BE2C (cell line): Measurements from ENCODE around the gene ADTRP.

Source experiments
- DNase-seq: peaks from one replicate; pipeline ENCODE4 v3.0.0-alpha.2; 2020
- H3K27me3 ChIP-seq: fragments of 250-450 bp; sonication (Bioruptor Pico); 2 replicates; pipeline ENCODE4 v1.5.1; 2020; ENCODE audit warnings: mild to moderate bottlenecking
- H3K36me3 ChIP-seq: fragments of 250-450 bp; sonication (Bioruptor Pico); 2 replicates; pipeline ENCODE4 v1.5.1; 2020; ENCODE audit warnings: mild to moderate bottlenecking
- H3K4me1 ChIP-seq: fragments of 250-450 bp; sonication (Bioruptor Pico); 2 replicates; pipeline ENCODE4 v1.5.1; 2020
- H3K4me3 ChIP-seq: 2 replicates; pipeline ENCODE4 v1.5.1; 2011; ENCODE audit warnings: low read depth, low read length
- H3K9me3 ChIP-seq: fragments of 250-450 bp; sonication (Bioruptor Pico); 2 replicates; pipeline ENCODE4 v1.5.1; 2020
- TF ChIP-seq, protein P1 (sequence below): IDR thresholded peaks from 2 replicates; pipeline ENCODE4 v1.5.1; 2012; ENCODE audit warnings: mild to moderate bottlenecking, low read depth, low read length

ADTRP gene

DNA sequence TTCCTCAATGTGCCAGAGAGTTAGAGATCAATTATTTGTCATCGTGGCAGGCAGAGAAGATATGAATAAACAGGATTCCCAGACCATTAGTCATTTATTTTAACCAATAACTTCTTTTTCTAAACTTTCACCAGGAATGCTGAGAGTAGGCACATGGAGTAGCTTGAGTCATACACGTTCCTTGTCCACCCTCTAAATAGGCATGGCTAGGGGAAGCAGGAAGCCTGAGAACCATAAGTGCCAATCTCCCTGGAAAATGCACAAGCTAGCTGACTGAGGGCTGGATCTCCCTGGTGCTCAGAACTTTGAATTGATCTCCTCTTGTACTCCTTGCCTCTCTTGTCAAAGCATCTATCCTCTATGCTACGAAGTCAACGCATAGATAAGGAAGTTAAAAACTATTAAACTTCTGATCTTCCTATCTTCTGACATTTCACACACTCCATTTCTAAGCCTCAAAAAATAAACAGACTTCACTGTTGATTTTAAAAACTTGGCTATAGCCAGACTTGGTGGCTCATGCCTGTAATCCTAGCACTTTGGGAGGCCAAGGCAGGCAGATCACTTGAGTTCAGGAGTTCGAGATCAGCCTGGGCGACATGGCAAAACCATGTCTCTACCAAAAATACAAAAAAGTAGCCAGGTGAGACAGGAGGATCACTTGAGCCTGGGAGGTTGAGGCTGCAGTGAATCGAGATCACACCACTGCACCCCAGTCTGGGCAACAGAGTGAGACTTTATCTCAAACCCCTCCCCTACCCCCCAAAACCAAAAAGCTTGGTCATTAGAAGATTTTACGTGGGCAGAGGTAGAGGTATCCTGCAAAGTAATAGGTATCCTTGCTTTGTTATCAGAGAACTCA lies 11.8 kb downstream of the ADTRP start:
- no peak overlapping the region for H3K4me3 ChIP-seq
- no peaks in the 10 kb centered on the region for H3K4me1 ChIP-seq
- H3K27me3 ChIP-seq = no peaks in the 10 kb centered on the region
- no peaks in the 10 kb centered on the region for H3K36me3 ChIP-seq
- H3K9me3 ChIP-seq = no peaks in the 10 kb centered on the region
- DNase-seq = no peak
- TF ChIP-seq, protein P1, sequence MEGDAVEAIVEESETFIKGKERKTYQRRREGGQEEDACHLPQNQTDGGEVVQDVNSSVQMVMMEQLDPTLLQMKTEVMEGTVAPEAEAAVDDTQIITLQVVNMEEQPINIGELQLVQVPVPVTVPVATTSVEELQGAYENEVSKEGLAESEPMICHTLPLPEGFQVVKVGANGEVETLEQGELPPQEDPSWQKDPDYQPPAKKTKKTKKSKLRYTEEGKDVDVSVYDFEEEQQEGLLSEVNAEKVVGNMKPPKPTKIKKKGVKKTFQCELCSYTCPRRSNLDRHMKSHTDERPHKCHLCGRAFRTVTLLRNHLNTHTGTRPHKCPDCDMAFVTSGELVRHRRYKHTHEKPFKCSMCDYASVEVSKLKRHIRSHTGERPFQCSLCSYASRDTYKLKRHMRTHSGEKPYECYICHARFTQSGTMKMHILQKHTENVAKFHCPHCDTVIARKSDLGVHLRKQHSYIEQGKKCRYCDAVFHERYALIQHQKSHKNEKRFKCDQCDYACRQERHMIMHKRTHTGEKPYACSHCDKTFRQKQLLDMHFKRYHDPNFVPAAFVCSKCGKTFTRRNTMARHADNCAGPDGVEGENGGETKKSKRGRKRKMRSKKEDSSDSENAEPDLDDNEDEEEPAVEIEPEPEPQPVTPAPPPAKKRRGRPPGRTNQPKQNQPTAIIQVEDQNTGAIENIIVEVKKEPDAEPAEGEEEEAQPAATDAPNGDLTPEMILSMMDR = no peak

DNA sequence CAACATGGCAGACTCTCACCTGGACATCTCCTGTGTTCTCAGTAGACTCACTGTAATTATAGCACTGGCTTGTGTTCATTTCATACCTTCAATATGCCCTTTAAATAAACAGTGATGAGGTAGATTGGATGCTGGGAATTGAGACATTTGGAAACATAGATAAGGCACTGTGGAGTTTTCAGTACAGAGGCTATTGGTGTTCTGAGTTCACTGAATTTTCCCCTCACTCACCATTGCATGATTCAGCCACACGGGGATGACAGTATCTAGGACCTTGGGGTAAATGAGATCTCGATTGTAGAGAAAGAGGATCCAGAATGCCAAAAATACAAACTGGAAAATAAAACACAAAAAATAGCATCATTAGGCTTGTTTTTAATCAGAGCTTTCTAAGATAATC lies 12.6 kb downstream of the ADTRP start:
- TF ChIP-seq, protein P1 = no peak
- Histone ChIP-seq H3K4me1 (no peaks in the 10 kb centered on the region), H3K36me3 (no peaks in the 10 kb centered on the region), H3K4me3 (no peak overlapping the region), H3K27me3 (no peaks in the 10 kb centered on the region), H3K9me3 (no peaks in the 10 kb centered on the region)
- DNase-seq = no peak

DNA sequence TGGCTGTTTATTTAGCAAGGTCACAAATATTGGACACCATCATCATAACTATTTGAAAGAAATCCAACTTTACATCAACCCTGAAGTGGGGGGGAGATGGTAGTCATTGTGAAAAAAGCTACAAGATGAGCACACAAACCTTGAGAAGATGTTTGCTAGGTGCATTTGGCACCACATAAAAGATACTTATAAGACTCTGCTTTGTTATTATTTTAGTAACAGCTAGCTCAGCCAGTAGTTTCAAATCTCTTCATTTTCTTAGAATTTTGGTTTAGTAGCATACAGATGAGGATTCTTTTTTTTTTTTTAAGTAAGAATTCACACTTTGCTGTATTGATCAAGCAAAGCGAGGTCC lies 14.4 kb downstream of the ADTRP start:
- TF ChIP-seq, protein P1 = no peak
- DNase-seq = no peak
- H3K9me3 ChIP-seq = no peaks in the 10 kb centered on the region

DNA sequence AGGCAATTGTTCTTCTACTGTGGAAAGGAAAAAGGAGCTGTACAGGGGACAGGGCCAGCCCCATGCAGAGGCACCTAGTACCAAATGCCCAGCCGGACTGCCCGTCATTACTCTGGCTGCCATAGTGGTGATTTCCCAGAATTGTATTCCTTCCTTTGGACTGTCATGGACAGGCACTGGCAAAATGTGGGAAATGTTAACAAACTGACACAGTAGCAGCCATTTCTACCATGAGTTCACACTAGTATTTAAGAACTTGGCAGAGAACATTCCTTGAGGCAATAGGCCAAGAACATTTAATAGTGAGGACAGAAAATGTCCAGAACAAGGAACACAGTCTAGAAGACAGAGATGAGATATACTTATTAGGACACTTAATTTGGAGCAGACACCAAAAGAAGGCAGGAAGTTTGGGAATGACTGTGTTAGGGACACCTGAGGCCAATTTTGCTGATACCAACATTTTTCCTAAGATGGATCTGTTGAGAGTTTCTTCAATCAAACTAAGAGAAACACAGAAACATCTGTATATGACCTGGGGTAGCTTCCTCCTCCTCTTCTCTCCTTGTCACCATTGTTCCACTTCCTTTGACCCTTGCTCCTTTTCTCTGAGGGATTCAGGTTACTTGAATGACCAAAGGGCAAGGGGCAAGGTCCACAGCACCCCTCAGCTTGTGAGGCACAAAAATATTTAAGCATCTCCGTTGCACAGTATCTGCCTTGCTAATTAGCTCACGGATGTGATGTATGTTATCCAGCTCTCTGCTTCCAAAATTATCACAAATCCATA lies 14.9 kb downstream of the ADTRP start:
- H3K9me3 ChIP-seq = no peaks in the 10 kb centered on the region
- no peak for DNase-seq
- no peaks in the 10 kb centered on the region for H3K36me3 ChIP-seq
- no peaks in the 10 kb centered on the region for H3K4me1 ChIP-seq
- TF ChIP-seq, protein P1 = no peak
- H3K27me3 ChIP-seq = no peaks in the 10 kb centered on the region
- no peak overlapping the region for H3K4me3 ChIP-seq

More for the DNA sequence above, 14.4 kb downstream of the ADTRP start:
- H3K4me1 ChIP-seq = no peaks in the 10 kb centered on the region
- no peak overlapping the region for H3K4me3 ChIP-seq
- no peaks in the 10 kb centered on the region for H3K27me3 ChIP-seq
- H3K36me3 ChIP-seq = no peaks in the 10 kb centered on the region

DNA sequence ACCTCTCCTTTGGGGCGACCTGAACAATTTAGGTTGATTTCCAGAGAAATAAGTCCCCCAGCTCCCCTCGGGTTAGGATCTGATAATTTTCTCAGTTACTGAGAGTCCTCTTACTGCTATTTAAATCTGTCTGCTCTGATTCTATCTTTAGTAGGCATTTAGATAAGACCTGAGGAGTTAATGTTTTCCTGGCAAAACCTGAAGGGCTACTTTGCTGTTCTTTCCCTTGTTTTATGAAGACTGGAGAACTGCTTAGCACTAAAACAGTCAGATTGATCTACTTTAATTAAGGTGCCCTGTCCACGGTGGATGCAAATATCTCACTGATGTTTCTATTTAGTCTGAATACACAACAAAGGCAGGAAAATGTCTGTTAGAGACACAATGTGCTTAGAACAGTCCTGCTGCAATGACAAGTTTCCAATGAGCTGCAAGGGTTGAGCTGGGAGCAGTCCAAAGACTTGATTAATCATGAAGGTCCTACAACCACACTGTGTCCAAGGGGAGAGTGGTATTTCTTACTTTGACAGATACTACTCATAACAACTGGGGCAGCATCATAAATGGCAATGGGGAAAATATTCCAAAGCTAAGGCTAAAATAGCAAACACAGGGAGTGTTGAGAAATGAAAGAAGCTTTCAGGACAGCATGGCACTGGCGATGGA lies 15.7 kb downstream of the ADTRP start:
- Histone ChIP-seq H3K36me3 (no peaks in the 10 kb centered on the region), H3K9me3 (no peaks in the 10 kb centered on the region), H3K27me3 (no peaks in the 10 kb centered on the region), H3K4me1 (no peaks in the 10 kb centered on the region), H3K4me3 (no peak overlapping the region)
- DNase-seq = no peak
- TF ChIP-seq, protein P1 = no peak
